Stimulated activated memory B cell treated with anti-CD40 and anti-IgM and Interleukin-4, amounts not matched to agents 10 μg/mL and 1 μg/mL and 100 μg/mL, for 72 hours (primary cell): ENCODE data around the gene CUL4A.
A peak's percentile ranks its signal among the peaks of the same experiment; 100 is the strongest.

Source experiments
- ATAC-seq: fragments of 150-1000 bp; cut with Tn5 transposase; 2 replicates; pipeline ENCODE4 v1.10.0; 2021
- H3K27ac Mint-ChIP-seq: one replicate; pipeline ENCODE4 v1.8.0; 2022; ENCODE audit warnings: mild to moderate bottlenecking, mixed read lengths
- H3K27me3 Mint-ChIP-seq: one replicate; pipeline ENCODE4 v1.8.0; 2022; ENCODE audit warnings: mixed read lengths
- H3K36me3 Mint-ChIP-seq: one replicate; pipeline ENCODE4 v1.8.0; 2022; ENCODE audit warnings: mixed read lengths
- H3K4me1 Mint-ChIP-seq: one replicate; pipeline ENCODE4 v1.8.0; 2022; ENCODE audit warnings: mixed read lengths
- H3K4me3 Mint-ChIP-seq: one replicate; pipeline ENCODE4 v1.8.0; 2022; ENCODE audit warnings: mild to moderate bottlenecking, moderate library complexity, mixed read lengths
- H3K9me3 Mint-ChIP-seq: one replicate; pipeline ENCODE4 v1.8.0; 2022; ENCODE audit warnings: mixed read lengths

CUL4A gene

DNA sequence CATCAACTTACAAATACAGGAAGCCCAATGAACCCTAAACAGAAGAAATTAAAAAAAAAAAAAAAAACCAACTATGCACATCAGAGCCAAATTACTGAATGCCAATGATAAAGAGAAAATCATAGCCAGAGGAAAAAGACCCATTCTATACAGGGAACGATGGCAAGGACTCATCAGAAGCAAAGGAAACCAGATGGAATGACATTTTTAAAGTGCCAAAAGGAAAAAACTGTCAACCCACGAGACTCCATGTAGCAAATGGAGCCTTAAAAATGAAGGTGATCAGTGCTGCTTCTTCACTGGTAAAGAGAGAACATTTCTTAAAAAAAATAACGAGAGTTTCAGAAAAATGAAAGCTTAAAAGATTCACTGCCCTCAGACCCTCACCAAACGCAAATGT is 19.2 kb upstream of the CUL4A start:
- Mint-ChIP-seq H3K9me3 (no peaks in the 10 kb centered on the region), H3K27ac (no peak overlapping the region), H3K36me3 (peaks cover 57% of the 10 kb centered on the region), H3K4me1 (peaks cover 8% of the 10 kb centered on the region), H3K27me3 (no peaks in the 10 kb centered on the region), H3K4me3 (no peak overlapping the region)
- ATAC-seq = no peak

DNA sequence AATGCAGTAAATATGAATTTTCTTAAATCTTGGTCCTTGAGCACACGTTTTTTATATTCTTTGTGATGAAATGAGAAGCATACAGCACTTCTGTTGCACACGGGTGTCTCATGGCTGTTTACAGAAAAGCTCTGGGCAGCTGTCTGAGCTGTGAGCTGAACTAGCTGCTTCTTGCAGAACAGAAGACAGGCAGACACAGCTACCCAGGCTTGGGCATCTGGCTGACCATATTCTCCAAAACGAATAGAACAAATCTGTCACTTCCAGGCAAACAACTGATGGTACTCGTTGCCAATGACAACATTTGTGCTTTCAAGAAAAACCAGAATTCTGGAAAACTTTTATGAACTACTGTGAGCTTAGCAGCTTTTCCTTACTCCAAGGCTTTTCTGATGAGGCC is 17.1 kb upstream of the CUL4A start:
- H3K4me1 Mint-ChIP-seq = no peaks in the 10 kb centered on the region
- no peaks in the 10 kb centered on the region for H3K27me3 Mint-ChIP-seq
- H3K36me3 Mint-ChIP-seq = peaks cover 57% of the 10 kb centered on the region
- ATAC-seq = no peak
- no peak overlapping the region for H3K4me3 Mint-ChIP-seq
- no peak overlapping the region for H3K27ac Mint-ChIP-seq
- no peaks in the 10 kb centered on the region for H3K9me3 Mint-ChIP-seq

DNA sequence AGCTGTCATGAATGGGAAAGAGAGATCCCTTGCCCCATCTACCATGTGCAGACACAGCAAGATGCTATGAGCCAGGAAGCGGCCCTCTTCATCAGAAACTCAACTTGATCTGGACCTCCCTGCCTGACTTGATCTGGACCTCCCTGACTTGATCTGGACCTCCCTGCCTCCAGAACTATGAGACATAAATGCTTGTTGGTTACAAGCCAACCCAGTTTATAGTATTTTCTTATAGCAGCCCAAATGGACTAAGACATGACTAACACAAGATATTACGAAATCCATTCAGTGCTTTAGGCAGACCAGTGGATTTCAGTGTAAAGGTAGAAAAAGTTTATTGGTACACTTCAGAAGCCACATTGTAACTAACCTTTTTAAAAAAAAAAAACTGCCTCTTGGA is 16.5 kb upstream of the CUL4A start:
- Mint-ChIP-seq H3K4me3 (no peak overlapping the region), H3K4me1 (no peaks in the 10 kb centered on the region), H3K27me3 (no peaks in the 10 kb centered on the region), H3K9me3 (no peaks in the 10 kb centered on the region), H3K27ac (no peak overlapping the region), H3K36me3 (peaks cover 51% of the 10 kb centered on the region)
- no peak for ATAC-seq

DNA sequence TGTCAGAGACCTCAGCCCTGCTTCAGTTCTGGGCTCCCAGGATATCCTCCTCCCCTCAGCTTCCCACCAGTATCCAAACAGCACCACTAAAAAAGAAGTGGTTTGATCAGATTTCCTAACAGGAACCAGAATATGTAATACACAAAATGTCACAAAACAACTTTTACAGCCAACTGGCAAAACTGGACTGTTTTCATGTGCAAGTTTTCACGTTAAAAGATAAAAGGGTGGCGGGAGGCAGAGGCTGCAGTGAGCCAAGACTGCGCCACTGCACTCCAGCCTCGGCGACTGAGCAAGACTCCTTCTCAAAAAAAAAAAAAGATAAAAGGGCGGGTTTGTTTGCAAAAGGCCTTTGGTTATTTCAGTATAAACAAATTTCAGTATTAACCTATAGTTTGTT is 14.1 kb upstream of the CUL4A start:
- H3K27me3 Mint-ChIP-seq = no peaks in the 10 kb centered on the region

DNA sequence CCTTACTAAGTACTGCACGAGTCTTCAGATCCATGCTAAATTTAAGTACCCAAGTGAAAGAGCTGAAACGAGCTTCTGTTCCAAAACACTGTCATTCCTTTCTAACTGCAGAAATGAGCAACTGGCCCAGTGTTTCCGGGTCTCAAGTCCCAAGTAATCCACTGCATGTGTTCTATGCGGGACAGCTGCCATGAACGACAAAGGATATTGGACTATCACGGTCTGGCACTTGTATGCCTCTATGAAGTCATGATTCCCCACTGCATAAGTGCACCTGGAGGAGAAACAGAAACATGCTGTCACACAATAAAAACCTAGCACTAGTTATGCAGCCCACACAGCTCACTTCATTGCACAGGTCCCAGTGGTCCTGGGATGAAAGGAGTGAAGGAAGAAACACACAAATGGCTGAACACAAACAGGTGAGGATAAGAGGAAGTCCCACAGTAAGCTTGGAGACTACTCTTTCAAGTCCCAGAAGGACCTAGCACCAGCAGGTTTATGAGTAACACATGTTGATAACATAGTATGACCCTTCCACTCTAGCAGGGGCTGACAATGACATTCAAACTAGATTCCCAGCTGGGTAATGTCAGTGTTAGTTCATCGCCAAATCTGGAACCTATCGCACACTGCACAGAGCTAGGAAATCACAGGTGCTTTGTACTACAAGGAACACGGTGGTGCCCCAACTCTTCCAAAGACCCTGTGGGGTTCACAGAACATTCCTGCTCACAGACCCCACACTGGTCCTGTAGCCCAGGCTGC is 12.3 kb upstream of the CUL4A start:
- Mint-ChIP-seq H3K27me3 (no peaks in the 10 kb centered on the region), H3K9me3 (no peaks in the 10 kb centered on the region), H3K4me1 (peaks cover 9% of the 10 kb centered on the region), H3K36me3 (peaks cover 31% of the 10 kb centered on the region), H3K4me3 (no peak overlapping the region), H3K27ac (no peak overlapping the region)
- ATAC-seq = no peak

More for the DNA sequence above, 14.1 kb upstream of the CUL4A start:
- Mint-ChIP-seq H3K9me3 (no peaks in the 10 kb centered on the region), H3K4me3 (no peak overlapping the region), H3K36me3 (peaks cover 26% of the 10 kb centered on the region), H3K4me1 (no peaks in the 10 kb centered on the region), H3K27ac (no peak overlapping the region)
- ATAC-seq = no peak

DNA sequence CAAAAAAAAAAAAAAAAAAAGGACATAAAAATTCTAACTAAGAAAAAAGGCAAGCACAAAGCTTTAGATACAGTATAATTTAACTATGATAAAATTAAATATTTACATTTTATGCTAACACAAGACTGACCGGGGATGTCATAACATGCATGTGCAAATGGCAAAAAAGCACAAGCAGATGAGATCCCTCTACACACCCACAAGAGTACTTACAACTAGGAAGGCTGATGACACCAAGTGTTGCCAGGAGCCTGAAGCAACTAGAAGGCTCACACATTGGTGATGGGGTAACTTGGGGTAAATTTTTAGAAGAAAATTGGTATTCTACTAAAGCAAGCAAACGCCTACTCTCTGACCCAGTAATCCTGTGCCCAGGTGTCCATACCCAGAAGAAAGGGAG is 7.6 kb upstream of the CUL4A start:
- H3K4me1 Mint-ChIP-seq = peaks cover 48% of the 10 kb centered on the region

DNA sequence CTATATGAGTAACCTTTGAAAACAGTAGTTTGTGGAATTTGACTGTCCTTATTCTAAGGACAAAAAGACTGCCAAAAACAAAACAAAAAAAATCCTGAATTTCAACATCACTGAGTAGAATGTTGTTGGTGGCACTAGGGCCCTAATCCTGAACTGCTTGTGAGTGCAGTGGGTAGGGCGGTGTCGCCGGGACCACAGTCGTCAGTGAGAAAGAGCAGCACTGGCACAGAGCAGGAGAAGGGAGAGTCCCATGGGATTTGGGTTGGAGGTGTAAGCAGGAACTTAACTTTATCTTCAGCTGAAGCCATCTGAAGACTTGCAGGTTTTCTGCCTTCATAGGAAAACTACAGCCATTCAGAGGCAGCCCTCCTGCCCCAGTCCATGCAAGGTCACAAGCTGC is 6.5 kb upstream of the CUL4A start:
- Mint-ChIP-seq H3K4me1 (peaks cover 59% of the 10 kb centered on the region), H3K27ac (no peak overlapping the region), H3K27me3 (no peaks in the 10 kb centered on the region), H3K9me3 (no peaks in the 10 kb centered on the region), H3K4me3 (no peak overlapping the region), H3K36me3 (peaks cover 5% of the 10 kb centered on the region)
- ATAC-seq = no peak

More for the DNA sequence above, 7.6 kb upstream of the CUL4A start:
- Mint-ChIP-seq H3K27me3 (no peaks in the 10 kb centered on the region), H3K4me3 (no peak overlapping the region), H3K9me3 (no peaks in the 10 kb centered on the region), H3K36me3 (peaks cover 8% of the 10 kb centered on the region), H3K27ac (no peak overlapping the region)
- ATAC-seq = no peak

DNA sequence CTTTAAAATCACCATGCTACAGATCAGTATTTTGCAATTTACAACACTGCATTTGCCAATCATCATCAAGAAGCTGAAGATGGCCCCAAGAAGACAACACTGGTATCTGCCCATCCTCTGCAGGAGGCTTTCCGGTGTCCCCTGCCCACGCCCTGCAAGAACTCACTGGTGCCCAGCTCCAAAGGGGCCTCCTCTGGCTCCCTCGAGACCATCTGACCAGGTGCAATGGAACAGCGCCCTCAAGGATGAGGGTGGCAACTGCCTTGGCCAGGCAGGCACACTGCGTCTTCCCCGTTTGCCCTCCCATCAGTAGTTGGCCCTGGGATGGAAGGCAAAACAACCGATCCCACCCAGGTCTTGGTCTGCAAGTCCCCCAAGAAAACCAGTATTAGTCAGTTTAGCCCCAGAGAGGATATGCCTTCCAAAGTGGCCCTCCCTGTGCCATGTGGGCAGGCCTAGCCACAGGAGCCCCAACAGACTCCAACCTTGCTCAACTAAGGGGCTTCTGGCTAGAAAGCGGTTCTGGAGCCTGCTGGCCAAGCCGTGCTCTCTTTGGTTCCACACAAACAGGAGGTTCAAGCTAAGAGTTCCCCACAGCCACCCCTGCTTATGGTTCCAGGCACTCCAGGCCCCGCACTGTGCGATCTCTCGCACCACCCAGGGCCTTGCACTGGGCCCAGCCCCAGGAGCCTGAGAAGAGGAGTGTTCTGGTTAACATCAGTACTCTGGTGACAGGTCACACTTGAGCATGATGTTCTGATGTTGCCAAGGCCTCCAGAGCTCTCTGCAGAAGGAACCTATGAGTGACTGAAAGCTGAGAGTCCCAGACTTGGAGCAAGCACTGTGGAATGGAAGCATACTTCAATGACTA is 5.7 kb upstream of the CUL4A start:
- no peaks in the 10 kb centered on the region for H3K27me3 Mint-ChIP-seq
- H3K4me3 Mint-ChIP-seq = no peak overlapping the region
- peaks cover 5% of the 10 kb centered on the region for H3K36me3 Mint-ChIP-seq
- no peak overlapping the region for H3K27ac Mint-ChIP-seq
- H3K4me1 Mint-ChIP-seq = peaks cover 60% of the 10 kb centered on the region
- no peaks in the 10 kb centered on the region for H3K9me3 Mint-ChIP-seq
- no peak for ATAC-seq

DNA sequence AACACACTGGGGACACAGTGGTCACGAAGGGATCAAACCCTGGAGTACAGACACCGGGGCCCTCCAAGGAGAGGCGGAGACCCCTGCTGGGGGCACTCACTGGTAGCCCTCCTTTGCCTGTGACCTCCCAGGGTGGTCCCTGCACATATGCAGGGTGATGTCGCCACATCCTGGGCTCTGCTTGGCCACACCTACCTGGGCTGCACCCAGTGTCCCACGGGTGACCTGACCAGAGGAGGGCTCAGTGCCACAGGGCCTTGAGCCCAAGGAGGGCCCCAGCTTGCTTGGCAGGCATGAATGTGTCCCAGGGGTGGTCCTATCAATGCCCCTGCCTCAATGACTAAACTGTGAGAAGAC is 5.1 kb upstream of the CUL4A start:
- Mint-ChIP-seq H3K36me3 (peaks cover 5% of the 10 kb centered on the region), H3K4me3 (no peak overlapping the region), H3K27me3 (no peaks in the 10 kb centered on the region), H3K9me3 (no peaks in the 10 kb centered on the region), H3K27ac (no peak overlapping the region), H3K4me1 (peaks cover 60% of the 10 kb centered on the region)
- no peak for ATAC-seq

DNA sequence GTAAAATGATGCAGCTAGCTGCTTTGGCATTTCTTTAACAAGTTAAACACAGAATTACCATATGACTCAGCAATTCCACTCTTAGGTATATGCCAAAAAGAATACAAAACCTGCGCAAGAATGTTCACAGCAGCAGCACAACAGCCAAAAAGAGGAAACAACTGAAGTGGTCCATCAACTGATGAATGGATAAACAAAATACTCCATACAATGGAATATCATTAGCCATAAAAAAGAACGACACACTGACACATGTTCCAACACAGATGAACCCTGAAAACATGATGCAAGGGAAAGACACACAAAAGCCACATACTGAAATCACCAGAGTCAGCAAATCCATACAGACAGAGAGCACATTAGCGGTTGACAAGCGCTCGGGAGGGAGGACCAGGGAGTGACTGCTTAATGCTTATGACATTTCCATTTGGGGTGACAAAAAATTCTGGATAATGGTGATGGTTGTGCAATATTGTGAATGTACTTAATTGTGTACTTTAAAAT is 3.9 kb upstream of the CUL4A start:
- Mint-ChIP-seq H3K36me3 (peaks cover 5% of the 10 kb centered on the region), H3K4me1 (peaks cover 60% of the 10 kb centered on the region), H3K27ac (no peak overlapping the region), H3K27me3 (no peaks in the 10 kb centered on the region), H3K4me3 (no peak overlapping the region), H3K9me3 (no peaks in the 10 kb centered on the region)
- no peak for ATAC-seq

DNA sequence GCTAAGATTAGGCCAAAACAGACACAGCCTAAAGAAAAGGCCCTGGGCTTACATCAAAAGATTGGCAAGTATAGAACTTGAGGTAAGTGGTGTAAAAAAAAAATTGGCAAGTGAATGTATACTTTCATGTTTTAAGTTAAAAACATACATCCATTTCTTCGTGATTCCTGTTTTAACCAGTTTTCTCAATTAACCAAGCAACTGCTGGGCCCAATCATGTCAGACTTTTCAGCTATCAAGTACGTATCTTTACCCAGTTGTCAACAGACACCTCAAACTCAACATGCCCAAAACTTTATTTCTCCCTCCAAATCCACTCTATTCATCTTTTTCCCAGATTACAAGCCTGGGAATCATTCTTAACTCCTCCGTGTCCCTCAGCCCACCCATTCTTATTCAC is 2.0 kb upstream of the CUL4A start:
- Mint-ChIP-seq H3K4me1 (peaks cover 64% of the 10 kb centered on the region), H3K36me3 (peaks cover 7% of the 10 kb centered on the region), H3K27ac (peak overlapping the region; percentile 85), H3K27me3 (no peaks in the 10 kb centered on the region), H3K9me3 (no peaks in the 10 kb centered on the region), H3K4me3 (peak overlapping the region; percentile 82)
- ATAC-seq = no peak

DNA sequence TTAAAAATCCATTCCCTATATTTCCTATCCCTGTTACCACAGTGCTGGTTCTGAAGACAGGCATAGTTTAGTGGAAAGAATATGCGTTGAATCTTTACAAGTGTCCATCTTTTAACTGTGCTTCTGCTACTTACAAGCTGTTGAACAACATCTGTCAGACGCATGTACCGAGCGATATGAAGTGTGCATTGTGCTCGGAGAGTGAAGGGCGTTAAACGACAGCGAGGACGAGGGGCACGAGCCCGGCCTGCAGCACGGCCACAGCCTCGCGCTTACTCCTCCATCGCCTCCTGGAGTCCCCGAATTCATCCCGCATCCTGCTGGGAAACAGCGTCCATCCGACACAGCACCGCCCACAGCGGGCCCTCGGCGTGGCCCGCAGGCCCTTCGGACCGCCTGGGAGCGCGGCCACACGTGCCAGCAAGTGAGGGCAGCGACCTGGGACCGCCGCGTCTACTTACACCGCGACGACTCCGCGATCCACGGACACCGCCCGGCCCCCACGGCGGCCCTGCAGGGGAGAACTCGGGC is 1.5 kb upstream of the CUL4A start:
- H3K9me3 Mint-ChIP-seq = no peaks in the 10 kb centered on the region
- ATAC-seq = peak; percentile 4
- no peaks in the 10 kb centered on the region for H3K27me3 Mint-ChIP-seq
- H3K4me1 Mint-ChIP-seq = peaks cover 60% of the 10 kb centered on the region
- peak overlapping the region; percentile 82 for H3K4me3 Mint-ChIP-seq
- peak overlapping the region; percentile 85 for H3K27ac Mint-ChIP-seq
- peaks cover 7% of the 10 kb centered on the region for H3K36me3 Mint-ChIP-seq

DNA sequence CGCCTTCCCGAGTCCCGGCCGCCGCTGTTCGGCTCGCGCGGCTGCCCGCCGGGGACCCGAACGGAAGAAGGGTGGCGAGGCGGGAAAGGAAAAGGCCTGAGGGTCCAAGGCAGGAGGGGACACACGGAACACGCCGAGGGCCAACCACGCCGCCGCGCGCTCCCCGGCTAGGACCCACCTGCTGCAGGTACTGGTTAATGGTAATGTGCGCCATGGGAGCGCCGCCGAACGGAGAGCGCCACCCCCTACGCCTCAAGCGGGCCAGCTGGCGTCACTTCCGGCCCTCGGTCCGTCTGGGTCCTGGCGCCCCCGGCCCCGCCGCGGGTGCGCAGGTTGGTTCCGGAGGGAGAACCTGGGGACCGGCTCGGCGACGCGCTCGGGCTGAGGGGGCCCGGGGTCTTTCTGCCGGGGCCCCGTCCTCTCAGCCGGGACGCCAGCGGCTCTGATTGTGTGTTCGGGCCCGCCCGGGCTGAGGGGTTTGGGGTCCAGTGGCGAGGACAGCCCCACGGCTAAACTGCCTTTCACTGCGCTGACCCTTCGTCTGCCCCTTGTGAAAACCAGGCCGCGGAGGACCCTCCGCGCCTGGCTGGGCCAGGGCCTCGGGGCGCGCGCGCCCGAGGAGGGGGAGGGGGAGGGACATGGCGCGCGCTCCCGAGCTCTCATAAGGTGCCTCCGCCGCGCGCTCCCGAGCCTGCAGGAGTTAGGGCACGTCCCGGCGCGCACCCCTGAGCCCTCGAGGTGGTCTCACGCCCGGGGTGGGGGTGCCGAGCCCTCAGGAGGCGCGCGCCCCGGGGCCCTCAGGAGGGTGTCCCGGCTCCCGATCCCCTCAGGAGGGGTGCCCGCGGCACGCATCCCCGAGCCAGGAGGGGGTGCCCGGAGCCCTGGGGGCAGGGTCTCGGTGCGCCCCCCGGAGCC is 735 bp upstream of the CUL4A start, which contains the start of gene PCID2:
Gene PCID2, minus strand, starts transcription at position 249 of the 915 bp plus-strand sequence. Its CDS starts 35 bp downstream, at position 214.
- Mint-ChIP-seq H3K27me3 (no peaks in the 10 kb centered on the region), H3K27ac (peak within 1 kb of the TSS; percentile 85), H3K9me3 (no peaks in the 10 kb centered on the region), H3K36me3 (peaks cover 7% of the 10 kb centered on the region), H3K4me1 (peaks cover 54% of the 10 kb centered on the region), H3K4me3 (peak within 1 kb of the TSS; percentile 82)
- peak; percentile 90 for ATAC-seq

DNA sequence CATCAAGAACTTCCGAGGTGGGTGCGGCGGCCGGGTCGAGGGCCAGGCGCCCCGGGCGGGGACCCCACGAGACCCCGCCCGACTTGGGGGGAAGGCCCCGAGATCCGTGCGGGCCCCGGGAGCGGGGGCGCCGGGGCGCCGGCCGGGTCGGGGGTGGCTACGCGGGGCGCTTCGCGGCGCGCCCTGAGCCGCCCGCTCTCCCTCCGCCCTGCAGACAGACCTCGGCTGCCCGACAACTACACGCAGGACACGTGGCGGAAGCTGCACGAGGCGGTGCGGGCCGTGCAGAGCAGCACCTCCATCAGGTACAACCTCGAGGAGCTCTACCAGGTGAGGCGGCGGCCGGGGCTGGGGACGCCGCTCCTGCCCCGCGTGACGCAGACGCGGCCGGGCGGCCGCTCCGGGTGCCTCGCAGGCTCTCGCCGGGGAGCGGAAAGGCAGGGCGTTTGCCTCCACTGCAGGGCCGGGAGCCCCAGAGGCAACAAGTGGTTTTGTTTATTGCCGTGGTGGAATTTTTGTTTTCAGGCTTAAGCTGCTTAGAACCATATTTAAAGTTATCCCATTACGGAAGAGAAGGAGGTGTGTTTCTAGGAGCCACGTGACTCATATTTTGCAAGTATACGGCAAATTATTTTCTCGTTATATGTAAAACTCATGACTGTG is 477 bp downstream of the CUL4A start:
- Mint-ChIP-seq H3K9me3 (no peaks in the 10 kb centered on the region), H3K36me3 (peaks cover 7% of the 10 kb centered on the region), H3K4me3 (peak overlapping the region; percentile 78), H3K27me3 (no peaks in the 10 kb centered on the region), H3K4me1 (peaks cover 50% of the 10 kb centered on the region), H3K27ac (peak overlapping the region; percentile 40)
- peak; percentile 69 for ATAC-seq
